ENCODE data around the gene ARHGAP6.

ARHGAP6 gene

GRCh38 chrX:11481035-11481434, 184.7 kb downstream of the ARHGAP6 start:
- H3K27me3 ChIP-seq (ENCODE audit: insufficient read depth, insufficient read length), result no peaks in the 10 kb centered on the region
- H3K4me3 ChIP-seq (ENCODE audit: insufficient read length, low read depth), result no peak overlapping the region
- no peak for DNase-seq (ENCODE audit: low read depth, low spot score)
- TF ChIP-seq ZNF274 (IDR thresholded peaks at IDR 0.05; ENCODE audit: low read depth, low read length) (no peak), YY1 (IDR thresholded peaks at IDR 0.05; ENCODE audit: insufficient read depth, insufficient read length) (no peak), SUZ12 (IDR thresholded peaks at IDR 0.05; ENCODE audit: extremely low read depth, insufficient read depth, insufficient read length) (no peak)
- H3K9ac ChIP-seq (ENCODE audit: insufficient read length, low read depth), result no peak overlapping the region
- H3K4me1 ChIP-seq (ENCODE audit: insufficient read depth, insufficient read length), result no peaks in the 10 kb centered on the region
- H3K36me3 ChIP-seq (ENCODE audit: insufficient read depth, insufficient read length, low read length), result no peaks in the 10 kb centered on the region
- no peaks in the 10 kb centered on the region for H3K9me3 ChIP-seq (ENCODE audit: insufficient read depth, low read length)

DNA sequence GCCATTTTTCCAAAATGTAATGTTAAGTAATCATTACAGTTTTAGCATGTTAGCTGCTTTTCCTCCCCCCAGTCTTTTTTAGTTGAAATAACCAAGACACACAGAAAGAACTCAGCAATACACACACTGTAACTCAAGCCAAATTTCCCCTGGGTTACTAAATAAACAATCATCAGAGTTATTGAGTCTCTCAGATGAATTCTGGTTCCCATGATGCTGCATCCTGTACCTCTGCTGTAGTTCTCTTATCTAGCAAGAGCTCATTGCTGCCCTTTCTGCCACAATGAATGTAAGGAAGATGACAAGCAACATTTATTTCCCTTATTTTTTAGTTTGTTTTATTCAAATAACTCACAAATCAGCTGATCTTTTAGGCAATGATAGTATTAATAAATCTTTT, 185.1 kb downstream of the ARHGAP6 start:
- no peak for DNase-seq (ENCODE audit: low read depth, low spot score)
- TF ChIP-seq SUZ12 (IDR thresholded peaks at IDR 0.05; ENCODE audit: extremely low read depth, insufficient read depth, insufficient read length), result no peak
- TF ChIP-seq YY1 (IDR thresholded peaks at IDR 0.05; ENCODE audit: insufficient read depth, insufficient read length), result no peak
- TF ChIP-seq ZNF274 (IDR thresholded peaks at IDR 0.05; ENCODE audit: low read depth, low read length), result no peak
- no peaks in the 10 kb centered on the region for H3K4me1 ChIP-seq (ENCODE audit: insufficient read depth, insufficient read length)
- H3K9ac ChIP-seq (ENCODE audit: insufficient read length, low read depth), result no peak overlapping the region
- H3K4me3 ChIP-seq (ENCODE audit: insufficient read length, low read depth), result no peak overlapping the region
- no peaks in the 10 kb centered on the region for H3K9me3 ChIP-seq (ENCODE audit: insufficient read depth, low read length)
- H3K36me3 ChIP-seq (ENCODE audit: insufficient read depth, insufficient read length, low read length), result no peaks in the 10 kb centered on the region
- no peaks in the 10 kb centered on the region for H3K27me3 ChIP-seq (ENCODE audit: insufficient read depth, insufficient read length)

DNA sequence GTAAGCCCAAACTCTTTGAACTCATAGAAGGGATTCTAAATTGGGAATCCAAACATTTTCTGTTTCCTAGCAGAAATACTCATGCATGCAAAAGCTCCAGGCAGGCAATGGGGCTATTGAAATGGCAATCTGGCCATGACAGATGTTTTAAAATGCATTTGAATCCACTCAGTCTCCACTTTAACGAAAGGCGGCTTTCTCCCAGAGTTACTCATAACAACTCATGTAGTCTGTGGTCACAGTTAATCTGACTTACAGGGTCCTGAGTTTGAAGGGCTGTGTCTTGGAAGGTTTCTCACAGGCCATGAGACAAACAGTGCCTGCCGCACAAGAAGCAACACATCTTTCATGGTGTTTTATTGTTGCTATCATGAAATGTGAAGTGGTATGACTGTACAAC, 186.8 kb downstream of the ARHGAP6 start:
- H3K4me3 ChIP-seq (ENCODE audit: insufficient read length, low read depth), result no peak overlapping the region
- no peaks in the 10 kb centered on the region for H3K36me3 ChIP-seq (ENCODE audit: insufficient read depth, insufficient read length, low read length)
- TF ChIP-seq SUZ12 (IDR thresholded peaks at IDR 0.05; ENCODE audit: extremely low read depth, insufficient read depth, insufficient read length), result no peak
- TF ChIP-seq YY1 (IDR thresholded peaks at IDR 0.05; ENCODE audit: insufficient read depth, insufficient read length), result no peak
- no peak for TF ChIP-seq ZNF274 (IDR thresholded peaks at IDR 0.05; ENCODE audit: low read depth, low read length)
- H3K9me3 ChIP-seq (ENCODE audit: insufficient read depth, low read length), result no peaks in the 10 kb centered on the region
- H3K9ac ChIP-seq (ENCODE audit: insufficient read length, low read depth), result no peak overlapping the region
- no peak for DNase-seq (ENCODE audit: low read depth, low spot score)
- H3K27me3 ChIP-seq (ENCODE audit: insufficient read depth, insufficient read length), result no peaks in the 10 kb centered on the region
- H3K4me1 ChIP-seq (ENCODE audit: insufficient read depth, insufficient read length), result no peaks in the 10 kb centered on the region

- Histone ChIP-seq H3K4me3 (ENCODE audit: insufficient read length, low read depth) (no peak overlapping the region), H3K36me3 (ENCODE audit: insufficient read depth, insufficient read length, low read length) (no peaks in the 10 kb centered on the region), H3K9me3 (ENCODE audit: insufficient read depth, low read length) (no peaks in the 10 kb centered on the region), H3K9ac (ENCODE audit: insufficient read length, low read depth) (no peak overlapping the region), H3K4me1 (ENCODE audit: insufficient read depth, insufficient read length) (no peaks in the 10 kb centered on the region), H3K27me3 (ENCODE audit: insufficient read depth, insufficient read length) (no peaks in the 10 kb centered on the region)
- no peak for TF ChIP-seq SUZ12 (IDR thresholded peaks at IDR 0.05; ENCODE audit: extremely low read depth, insufficient read depth, insufficient read length)
- no peak for TF ChIP-seq ZNF274 (IDR thresholded peaks at IDR 0.05; ENCODE audit: low read depth, low read length)
- no peak for TF ChIP-seq YY1 (IDR thresholded peaks at IDR 0.05; ENCODE audit: insufficient read depth, insufficient read length)
- DNase-seq (ENCODE audit: low read depth, low spot score), result no peak
Measured at GRCh38 chrX:11478026-11478425, 187.7 kb downstream of the ARHGAP6 start.

- Histone ChIP-seq H3K27me3 (ENCODE audit: insufficient read depth, insufficient read length) (no peaks in the 10 kb centered on the region), H3K9me3 (ENCODE audit: insufficient read depth, low read length) (no peaks in the 10 kb centered on the region), H3K4me1 (ENCODE audit: insufficient read depth, insufficient read length) (no peaks in the 10 kb centered on the region), H3K9ac (ENCODE audit: insufficient read length, low read depth) (no peak overlapping the region), H3K4me3 (ENCODE audit: insufficient read length, low read depth) (no peak overlapping the region), H3K36me3 (ENCODE audit: insufficient read depth, insufficient read length, low read length) (no peaks in the 10 kb centered on the region)
- TF ChIP-seq SUZ12 (IDR thresholded peaks at IDR 0.05; ENCODE audit: extremely low read depth, insufficient read depth, insufficient read length) (no peak), ZNF274 (IDR thresholded peaks at IDR 0.05; ENCODE audit: low read depth, low read length) (no peak), YY1 (IDR thresholded peaks at IDR 0.05; ENCODE audit: insufficient read depth, insufficient read length) (no peak)
- no peak for DNase-seq (ENCODE audit: low read depth, low spot score)
Measured at GRCh38 chrX:11474576-11474975, 191.1 kb downstream of the ARHGAP6 start.

GRCh38 chrX:11474021-11474420, 191.7 kb downstream of the ARHGAP6 start:
- Histone ChIP-seq H3K4me1 (ENCODE audit: insufficient read depth, insufficient read length) (no peaks in the 10 kb centered on the region), H3K9ac (ENCODE audit: insufficient read length, low read depth) (no peak overlapping the region), H3K9me3 (ENCODE audit: insufficient read depth, low read length) (no peaks in the 10 kb centered on the region), H3K4me3 (ENCODE audit: insufficient read length, low read depth) (no peak overlapping the region), H3K27me3 (ENCODE audit: insufficient read depth, insufficient read length) (no peaks in the 10 kb centered on the region), H3K36me3 (ENCODE audit: insufficient read depth, insufficient read length, low read length) (no peaks in the 10 kb centered on the region)
- DNase-seq (ENCODE audit: low read depth, low spot score), result no peak
- TF ChIP-seq YY1 (IDR thresholded peaks at IDR 0.05; ENCODE audit: insufficient read depth, insufficient read length) (no peak), SUZ12 (IDR thresholded peaks at IDR 0.05; ENCODE audit: extremely low read depth, insufficient read depth, insufficient read length) (no peak), ZNF274 (IDR thresholded peaks at IDR 0.05; ENCODE audit: low read depth, low read length) (no peak)

DNA sequence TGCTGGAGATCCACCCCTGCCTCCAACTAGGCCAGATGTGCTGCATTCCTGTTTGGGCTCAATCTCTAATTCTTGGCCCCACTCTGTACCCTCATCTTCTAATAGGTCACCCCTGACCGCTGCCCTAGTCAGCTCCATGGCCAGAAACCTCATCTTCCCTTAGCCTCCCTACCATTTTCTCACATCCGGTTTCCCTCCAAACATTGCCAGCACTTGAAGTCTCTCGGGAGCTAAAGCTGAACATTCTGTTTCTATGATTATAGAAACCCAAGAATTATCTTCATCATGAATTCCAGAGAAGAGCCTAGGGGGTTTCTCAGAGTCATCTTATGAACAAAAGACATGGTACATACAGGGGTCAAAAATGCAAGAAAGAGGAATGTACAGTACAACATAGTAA, 192.8 kb downstream of the ARHGAP6 start:
- Histone ChIP-seq H3K9ac (ENCODE audit: insufficient read length, low read depth) (no peak overlapping the region), H3K27me3 (ENCODE audit: insufficient read depth, insufficient read length) (no peaks in the 10 kb centered on the region), H3K36me3 (ENCODE audit: insufficient read depth, insufficient read length, low read length) (no peaks in the 10 kb centered on the region), H3K4me1 (ENCODE audit: insufficient read depth, insufficient read length) (no peaks in the 10 kb centered on the region), H3K9me3 (ENCODE audit: insufficient read depth, low read length) (no peaks in the 10 kb centered on the region), H3K4me3 (ENCODE audit: insufficient read length, low read depth) (no peak overlapping the region)
- DNase-seq (ENCODE audit: low read depth, low spot score), result no peak
- TF ChIP-seq YY1 (IDR thresholded peaks at IDR 0.05; ENCODE audit: insufficient read depth, insufficient read length), result no peak
- TF ChIP-seq ZNF274 (IDR thresholded peaks at IDR 0.05; ENCODE audit: low read depth, low read length), result no peak
- no peak for TF ChIP-seq SUZ12 (IDR thresholded peaks at IDR 0.05; ENCODE audit: extremely low read depth, insufficient read depth, insufficient read length)

DNA sequence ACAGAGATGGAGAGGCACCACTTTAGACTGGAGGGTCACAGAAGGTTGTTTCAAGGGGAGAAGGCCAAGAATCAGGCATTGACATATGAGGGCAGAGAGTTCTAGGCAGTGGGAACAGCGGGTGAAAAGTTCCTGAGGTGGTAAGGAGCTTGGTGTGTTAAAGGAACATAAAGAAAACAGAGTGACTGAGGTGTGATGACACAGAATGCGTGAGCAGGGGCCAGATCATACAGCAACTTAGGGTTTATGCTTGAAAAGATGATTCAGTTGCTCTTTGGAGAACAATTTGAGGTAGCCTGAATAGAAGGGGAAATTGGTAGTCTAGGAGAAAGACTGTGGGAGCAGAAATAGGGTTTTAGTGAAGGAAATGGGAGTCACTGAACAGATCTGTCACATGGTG, 193.3 kb downstream of the ARHGAP6 start:
- DNase-seq (ENCODE audit: low read depth, low spot score), result no peak
- Histone ChIP-seq H3K9me3 (ENCODE audit: insufficient read depth, low read length) (no peaks in the 10 kb centered on the region), H3K4me3 (ENCODE audit: insufficient read length, low read depth) (no peak overlapping the region), H3K36me3 (ENCODE audit: insufficient read depth, insufficient read length, low read length) (no peaks in the 10 kb centered on the region), H3K27me3 (ENCODE audit: insufficient read depth, insufficient read length) (no peaks in the 10 kb centered on the region), H3K9ac (ENCODE audit: insufficient read length, low read depth) (no peak overlapping the region), H3K4me1 (ENCODE audit: insufficient read depth, insufficient read length) (no peaks in the 10 kb centered on the region)
- TF ChIP-seq ZNF274 (IDR thresholded peaks at IDR 0.05; ENCODE audit: low read depth, low read length) (no peak), SUZ12 (IDR thresholded peaks at IDR 0.05; ENCODE audit: extremely low read depth, insufficient read depth, insufficient read length) (no peak), YY1 (IDR thresholded peaks at IDR 0.05; ENCODE audit: insufficient read depth, insufficient read length) (no peak)
